ENCODE measurements around the gene CNN3.

The CNN3 gene

DNA sequence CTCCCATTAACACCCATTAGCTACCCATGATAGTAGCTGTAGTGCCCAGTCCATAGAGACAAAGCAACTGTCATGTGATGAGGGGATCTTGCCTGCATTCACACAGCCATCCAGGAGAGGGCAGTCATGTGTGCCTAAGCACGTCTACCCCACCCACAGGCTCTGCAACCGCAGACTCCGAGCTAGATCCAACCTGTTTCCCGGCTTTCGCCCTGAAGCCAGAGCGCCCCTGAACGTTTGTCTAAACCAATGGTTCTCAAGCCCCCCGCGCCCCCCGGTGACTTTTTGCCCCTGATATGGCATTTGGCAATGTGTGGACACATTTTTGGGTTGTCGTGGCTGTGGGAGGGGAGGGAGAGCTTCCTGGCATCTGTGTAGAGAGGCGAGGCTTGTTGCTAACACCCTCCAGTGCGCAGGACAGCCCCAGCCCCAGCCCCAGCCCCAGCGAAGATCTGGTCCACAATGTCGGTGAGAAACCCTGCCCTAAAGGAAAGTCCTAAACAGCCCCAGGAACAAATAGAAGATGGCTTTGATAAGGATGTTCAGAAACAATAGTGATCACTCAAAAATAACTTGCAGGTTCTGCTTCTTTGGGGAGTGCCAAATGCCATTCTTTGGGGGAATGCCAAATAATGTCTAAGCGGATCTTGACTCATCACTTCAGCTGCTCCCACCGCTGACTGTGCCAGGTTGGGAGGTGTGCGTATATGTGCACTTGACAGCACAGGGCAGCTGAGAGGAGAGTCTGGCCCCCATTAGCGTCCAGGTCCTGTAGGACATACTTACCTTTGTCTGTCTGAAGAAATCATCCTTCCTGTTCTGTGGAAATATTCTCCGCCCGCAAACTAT is 72.2 kb downstream of the CNN3 start:
- peak; percentile 93 for DNase-seq

DNA sequence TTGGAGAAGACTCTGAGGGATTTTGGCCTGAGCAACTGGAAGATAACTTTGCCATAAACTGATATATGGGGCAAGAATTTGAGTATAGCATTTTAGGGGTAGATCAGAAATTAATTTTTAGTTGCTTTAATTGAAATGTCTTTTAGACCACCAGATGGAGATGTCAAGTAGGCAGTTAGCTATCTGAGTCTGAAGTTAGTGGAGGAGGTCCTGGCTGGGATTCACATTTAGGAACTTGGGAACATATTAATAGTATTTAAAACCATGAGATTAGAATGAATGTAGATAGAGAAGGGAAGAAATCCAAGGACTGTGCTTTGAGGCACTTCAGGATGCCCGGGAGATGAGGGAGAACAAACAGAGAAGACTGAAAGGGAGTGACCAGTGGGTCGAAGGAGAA is 74.1 kb downstream of the CNN3 start:
- DNase-seq: no peak

DNA sequence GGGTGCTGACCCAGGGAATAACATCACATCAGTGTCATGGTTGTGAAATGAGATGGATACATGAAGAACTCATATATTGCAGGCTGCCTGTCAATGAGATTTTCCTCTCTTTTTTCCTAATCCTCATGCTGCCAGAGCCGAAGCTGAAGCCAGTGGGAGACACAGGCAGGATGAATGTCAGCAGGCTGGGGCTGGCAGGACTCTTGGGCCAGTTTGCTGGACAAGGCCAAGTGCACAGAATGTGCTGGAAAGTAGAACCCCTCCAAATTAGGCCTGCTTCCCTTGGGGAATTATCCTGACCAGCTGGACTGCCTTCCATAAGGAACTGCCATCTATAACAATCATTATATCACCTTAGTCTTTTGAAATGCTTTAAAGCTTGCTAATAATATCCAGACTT is 75.3 kb downstream of the CNN3 start:
- no peak for DNase-seq

All from femur (tissue), 1 donor.